ENCODE measurements around the gene ACAA2. TPM values are rescaled to one million over a fixed set of nuclear protein-coding genes. Genes with fewer than 3 reads are reported as not detected.

Gene ACAA2
- total RNA-seq, 1 donor from 2014 or later = 57.2 TPM

GRCh38 chr18:49764032-49764431, 49.3 kb downstream of the ACAA2 start:
- DNase-seq = no peak

- no peak for DNase-seq
Measured at GRCh38 chr18:49763590-49763989, 49.7 kb downstream of the ACAA2 start.

GRCh38 chr18:49762191-49763077, 50.9 kb downstream of the ACAA2 start:
- no peak for DNase-seq

GRCh38 chr18:49761771-49762170, 51.6 kb downstream of the ACAA2 start:
- DNase-seq = no peak

- no peak for DNase-seq
Measured at GRCh38 chr18:49758263-49758610, 55.1 kb downstream of the ACAA2 start.

- no peak for DNase-seq
Measured at GRCh38 chr18:49757513-49758262, 55.6 kb downstream of the ACAA2 start.

GRCh38 chr18:49756671-49757362, 56.5 kb downstream of the ACAA2 start:
- DNase-seq = no peak

- DNase-seq = no peak
Measured at GRCh38 chr18:49756135-49756534, 57.2 kb downstream of the ACAA2 start.

- no peak for DNase-seq
Measured at GRCh38 chr18:49755489-49755888, 57.8 kb downstream of the ACAA2 start.

GRCh38 chr18:49754866-49755265, 58.5 kb downstream of the ACAA2 start:
- DNase-seq = no peak

GRCh38 chr18:49753643-49754042, 59.7 kb downstream of the ACAA2 start:
- DNase-seq = no peak

- DNase-seq = no peak
Measured at GRCh38 chr18:49752095-49752457, 61.3 kb downstream of the ACAA2 start.

- DNase-seq = no peak
Measured at GRCh38 chr18:49751427-49752094, 61.8 kb downstream of the ACAA2 start.

- no peak for DNase-seq
Measured at GRCh38 chr18:49749563-49749962, 63.8 kb downstream of the ACAA2 start.

- DNase-seq = no peak
Measured at GRCh38 chr18:49747876-49748275, 65.5 kb downstream of the ACAA2 start.

- DNase-seq = no peak
Measured at GRCh38 chr18:49745045-49746014, 68.0 kb downstream of the ACAA2 start.

GRCh38 chr18:49744376-49745008, 68.8 kb downstream of the ACAA2 start:
- DNase-seq = no peak

- DNase-seq = no peak
Measured at GRCh38 chr18:49743117-49743567, 70.2 kb downstream of the ACAA2 start.

GRCh38 chr18:49742316-49743116, 70.8 kb downstream of the ACAA2 start:
- DNase-seq = no peak

GRCh38 chr18:49739275-49739674, 74.1 kb downstream of the ACAA2 start:
- no peak for DNase-seq
